Measurements from ENCODE around the gene INPP5D. TPM values are rescaled to one million over a fixed set of nuclear protein-coding genes. Genes with fewer than 3 reads are reported as not detected.

Gene INPP5D
- total RNA-seq, 4 donors from 2014 or later, result 22.8 to 55.3 (median 42.1) TPM

DNA sequence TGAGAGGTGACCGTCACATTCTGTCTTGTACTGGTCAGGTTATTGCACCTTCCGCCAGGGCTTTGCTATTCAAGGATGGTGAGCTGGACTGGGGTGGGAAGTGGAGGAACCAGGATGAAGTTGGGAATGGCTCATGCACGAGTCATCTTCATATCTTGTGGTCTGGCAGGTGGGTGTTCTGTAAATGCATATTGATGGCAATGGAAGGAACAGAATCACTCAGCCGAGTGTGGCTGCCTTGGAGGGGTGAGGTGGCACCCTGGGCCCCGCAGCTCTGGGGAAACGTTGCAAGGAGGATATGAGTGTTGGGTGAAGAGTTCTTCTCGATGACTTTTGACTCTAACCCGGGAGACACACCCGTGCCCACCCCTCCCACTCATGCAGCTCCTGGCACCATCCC is 26.5 kb upstream of the INPP5D start:
- Histone ChIP-seq H3K36me3 (no peaks in the 10 kb centered on the region), H3K9me3 (no peaks in the 10 kb centered on the region), H3K27ac (no peak overlapping the region), H3K4me1 (peaks cover 0 to 6% (median 2%) of the 10 kb centered on the region in 4 donors), H3K27me3 (no peaks in the 10 kb centered on the region), H3K4me3 (no peak overlapping the region)
- no peak for TF ChIP-seq EP300 (IDR thresholded peaks at IDR 0.05)
- TF ChIP-seq, protein P1, sequence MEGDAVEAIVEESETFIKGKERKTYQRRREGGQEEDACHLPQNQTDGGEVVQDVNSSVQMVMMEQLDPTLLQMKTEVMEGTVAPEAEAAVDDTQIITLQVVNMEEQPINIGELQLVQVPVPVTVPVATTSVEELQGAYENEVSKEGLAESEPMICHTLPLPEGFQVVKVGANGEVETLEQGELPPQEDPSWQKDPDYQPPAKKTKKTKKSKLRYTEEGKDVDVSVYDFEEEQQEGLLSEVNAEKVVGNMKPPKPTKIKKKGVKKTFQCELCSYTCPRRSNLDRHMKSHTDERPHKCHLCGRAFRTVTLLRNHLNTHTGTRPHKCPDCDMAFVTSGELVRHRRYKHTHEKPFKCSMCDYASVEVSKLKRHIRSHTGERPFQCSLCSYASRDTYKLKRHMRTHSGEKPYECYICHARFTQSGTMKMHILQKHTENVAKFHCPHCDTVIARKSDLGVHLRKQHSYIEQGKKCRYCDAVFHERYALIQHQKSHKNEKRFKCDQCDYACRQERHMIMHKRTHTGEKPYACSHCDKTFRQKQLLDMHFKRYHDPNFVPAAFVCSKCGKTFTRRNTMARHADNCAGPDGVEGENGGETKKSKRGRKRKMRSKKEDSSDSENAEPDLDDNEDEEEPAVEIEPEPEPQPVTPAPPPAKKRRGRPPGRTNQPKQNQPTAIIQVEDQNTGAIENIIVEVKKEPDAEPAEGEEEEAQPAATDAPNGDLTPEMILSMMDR (IDR thresholded peaks at IDR 0.05), result no peak
- TF ChIP-seq POLR2A (IDR thresholded peaks at IDR 0.05), result no peak
- DNase-seq (ENCODE audit: low spot score in 2 of 2), result no peak
- WGBS, 2 donors, result 83 to 89% methylated on average over 9 of the region's 9 CpGs

DNA sequence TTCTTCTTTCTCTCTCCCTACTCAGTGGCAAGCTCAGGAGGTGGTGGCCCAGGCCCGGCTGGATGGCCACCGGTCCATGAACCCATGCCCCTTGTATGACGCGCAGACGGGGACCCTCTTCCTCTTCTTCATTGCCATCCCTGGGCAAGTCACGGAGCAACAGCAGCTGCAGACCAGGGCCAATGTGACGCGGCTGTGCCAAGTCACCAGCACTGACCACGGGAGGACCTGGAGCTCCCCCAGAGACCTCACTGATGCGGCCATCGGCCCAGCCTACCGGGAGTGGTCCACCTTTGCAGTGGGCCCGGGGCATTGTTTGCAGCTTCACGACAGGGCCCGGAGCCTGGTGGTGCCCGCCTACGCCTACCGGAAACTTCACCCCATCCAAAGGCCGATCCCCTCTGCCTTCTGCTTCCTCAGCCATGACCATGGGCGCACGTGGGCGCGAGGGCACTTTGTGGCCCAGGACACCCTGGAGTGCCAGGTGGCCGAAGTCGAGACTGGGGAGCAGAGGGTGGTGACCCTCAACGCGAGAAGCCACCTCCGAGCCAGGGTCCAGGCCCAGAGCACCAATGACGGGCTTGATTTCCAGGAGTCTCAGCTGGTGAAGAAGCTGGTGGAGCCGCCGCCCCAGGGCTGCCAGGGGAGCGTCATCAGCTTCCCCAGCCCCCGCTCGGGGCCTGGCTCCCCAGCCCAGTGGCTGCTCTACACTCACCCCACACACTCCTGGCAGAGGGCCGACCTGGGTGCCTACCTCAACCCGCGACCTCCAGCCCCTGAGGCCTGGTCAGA is 25.9 kb upstream of the INPP5D start:
- no peak overlapping the region for H3K4me3 ChIP-seq
- no peaks in the 10 kb centered on the region for H3K27me3 ChIP-seq
- DNase-seq (ENCODE audit: low spot score in 2 of 2), result no peak
- H3K27ac ChIP-seq, result no peak overlapping the region
- TF ChIP-seq POLR2A (IDR thresholded peaks at IDR 0.05), result no peak
- no peaks in the 10 kb centered on the region for H3K9me3 ChIP-seq
- peaks cover 0 to 6% (median 2%) of the 10 kb centered on the region in 4 donors for H3K4me1 ChIP-seq
- no peaks in the 10 kb centered on the region for H3K36me3 ChIP-seq
- 92 to 96% methylated on average over 29 to 33 of the region's 37 CpGs for WGBS, 2 donors

DNA sequence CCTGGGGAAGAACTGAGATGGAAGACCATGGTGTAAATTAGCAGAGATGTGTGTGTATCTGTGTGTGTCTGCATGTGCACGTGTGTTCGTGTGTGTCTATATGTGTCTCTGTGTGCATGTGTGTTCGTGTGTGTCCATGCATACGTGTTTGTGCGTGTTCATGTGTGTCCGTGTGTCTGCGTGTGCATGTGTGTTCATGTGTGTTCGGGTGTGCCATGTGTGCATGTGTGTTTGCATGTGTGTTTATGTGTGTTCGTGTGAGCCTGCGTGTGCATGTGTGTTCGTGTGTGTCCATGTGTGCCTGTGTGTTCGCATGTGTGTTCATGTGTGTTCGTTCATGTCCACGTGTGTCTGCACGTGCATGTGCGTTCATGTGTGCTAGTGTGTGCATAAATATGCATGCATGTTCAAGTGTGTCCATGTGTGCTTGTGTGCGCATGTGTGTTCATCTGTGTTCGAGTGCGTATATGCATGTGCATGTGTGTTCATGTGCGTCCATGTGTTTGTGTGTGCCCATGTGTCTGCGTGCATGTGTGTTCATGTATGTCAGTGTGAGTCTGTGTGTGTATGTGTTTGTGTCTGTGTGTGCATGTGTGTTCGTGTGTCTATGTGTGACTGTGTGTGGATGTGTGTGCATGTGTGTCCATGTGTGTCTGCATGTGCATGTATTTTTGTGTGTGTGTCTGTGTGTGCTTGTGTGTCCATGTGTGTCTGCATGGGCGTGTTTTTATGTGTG is 24.5 kb upstream of the INPP5D start:
- Histone ChIP-seq H3K27ac (no peak overlapping the region), H3K27me3 (no peaks in the 10 kb centered on the region), H3K36me3 (no peaks in the 10 kb centered on the region), H3K4me1 (peaks cover 0 to 13% (median 3%) of the 10 kb centered on the region in 4 donors), H3K9me3 (no peaks in the 10 kb centered on the region), H3K4me3 (no peak overlapping the region)
- no peak for DNase-seq (ENCODE audit: low spot score in 2 of 2)
- TF ChIP-seq EP300 (IDR thresholded peaks at IDR 0.05) (no peak), POLR2A (IDR thresholded peaks at IDR 0.05) (no peak)
- TF ChIP-seq, protein P1 (IDR thresholded peaks at IDR 0.05), result no peak
- WGBS, 2 donors, result 88 to 94% methylated on average over 22 to 23 of the region's 23 CpGs

DNA sequence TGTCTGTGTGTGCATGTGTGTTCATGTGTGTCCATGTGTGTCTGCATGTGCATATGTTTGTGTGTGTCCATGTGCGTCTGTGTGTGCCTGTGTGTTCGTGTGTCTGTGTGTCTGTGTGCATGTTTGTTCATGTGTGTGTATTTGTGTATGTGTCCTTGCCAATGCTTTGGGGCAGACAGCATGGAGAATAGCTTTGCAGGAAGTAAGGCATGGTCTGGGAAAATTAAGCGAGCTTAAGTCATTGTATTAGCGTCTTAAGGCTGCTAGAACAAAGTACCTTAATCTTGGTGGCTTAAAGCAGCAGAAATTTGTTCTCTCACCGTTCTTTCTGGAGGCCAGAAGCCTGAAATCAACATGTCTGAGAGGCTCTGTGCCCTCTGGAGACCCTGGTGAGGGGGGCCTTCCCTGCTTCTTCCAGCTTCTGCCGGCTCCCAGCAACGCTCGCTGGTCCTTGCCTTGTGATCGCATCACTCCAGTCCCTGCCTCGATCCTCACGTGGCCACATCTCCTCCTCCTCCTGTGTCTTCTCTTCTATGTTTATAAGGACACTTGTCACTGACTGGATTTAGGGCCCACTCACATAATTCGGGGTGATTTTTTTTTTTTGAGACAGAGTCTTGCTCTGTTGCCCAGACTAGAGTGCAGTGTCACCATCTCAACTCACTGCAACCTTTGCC is 23.8 kb upstream of the INPP5D start:
- TF ChIP-seq EP300 (IDR thresholded peaks at IDR 0.05) (no peak), POLR2A (IDR thresholded peaks at IDR 0.05) (no peak)
- TF ChIP-seq, protein P1 (IDR thresholded peaks at IDR 0.05), result no peak
- no peaks in the 10 kb centered on the region for H3K27me3 ChIP-seq
- peaks cover 0 to 13% (median 3%) of the 10 kb centered on the region in 4 donors for H3K4me1 ChIP-seq
- no peaks in the 10 kb centered on the region for H3K36me3 ChIP-seq
- 87 to 88% methylated on average over 12 of the region's 12 CpGs for WGBS, 2 donors
- no peak overlapping the region for H3K4me3 ChIP-seq
- no peaks in the 10 kb centered on the region for H3K9me3 ChIP-seq
- H3K27ac ChIP-seq, result no peak overlapping the region
- no peak for DNase-seq (ENCODE audit: low spot score in 2 of 2)

DNA sequence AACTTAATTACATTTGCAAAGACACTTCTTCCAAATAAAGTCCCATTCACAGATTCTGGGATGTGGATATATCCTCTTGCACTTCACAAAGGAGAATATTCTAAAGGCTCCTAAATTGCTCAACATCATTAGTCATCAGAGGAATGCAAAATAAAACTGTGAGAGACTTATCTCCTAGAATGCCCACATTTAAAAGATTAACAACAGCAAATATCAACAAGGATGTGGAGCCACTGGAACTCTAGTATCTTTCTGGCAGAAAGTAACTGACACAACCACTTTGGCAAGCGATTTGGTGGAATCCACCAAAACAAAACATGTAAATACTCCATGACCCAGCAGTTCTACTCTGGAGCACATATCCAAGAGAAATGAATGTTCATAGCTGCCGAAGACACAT is 23.1 kb upstream of the INPP5D start:
- Histone ChIP-seq H3K36me3 (no peaks in the 10 kb centered on the region), H3K9me3 (no peaks in the 10 kb centered on the region), H3K4me3 (no peak overlapping the region), H3K27ac (no peak overlapping the region), H3K4me1 (peaks cover 0 to 10% (median 0%) of the 10 kb centered on the region in 4 donors), H3K27me3 (no peaks in the 10 kb centered on the region)
- 73 to 74% methylated on average over 2 of the region's 2 CpGs for WGBS, 2 donors
- no peak for DNase-seq (ENCODE audit: low spot score in 2 of 2)
- TF ChIP-seq, protein P1 (IDR thresholded peaks at IDR 0.05), result no peak
- TF ChIP-seq EP300 (IDR thresholded peaks at IDR 0.05) (no peak), POLR2A (IDR thresholded peaks at IDR 0.05) (no peak)
